ENCODE results near the gene LANCL2.

The LANCL2 gene

GRCh38 chr7:55472928-55473725, 108.0 kb downstream of the LANCL2 start:
- DNase-seq (ENCODE audit: low spot score), result no peak
- TF ChIP-seq CTCF (IDR thresholded peaks at IDR 0.05; ENCODE audit: extremely low read depth, missing control alignments), result no peak

GRCh38 chr7:55473932-55474331, 108.8 kb downstream of the LANCL2 start:
- TF ChIP-seq CTCF (IDR thresholded peaks at IDR 0.05; ENCODE audit: extremely low read depth, missing control alignments), result no peak

GRCh38 chr7:55474944-55475854, 110.1 kb downstream of the LANCL2 start:
- no peak for DNase-seq (ENCODE audit: low spot score)
- no peak for TF ChIP-seq CTCF (IDR thresholded peaks at IDR 0.05; ENCODE audit: extremely low read depth, missing control alignments)

More at GRCh38 chr7:55473932-55474331, 108.8 kb downstream of the LANCL2 start:
- DNase-seq (ENCODE audit: low spot score), result no peak

GRCh38 chr7:55475855-55476803, 111.0 kb downstream of the LANCL2 start:
- no peak for DNase-seq (ENCODE audit: low spot score)
- TF ChIP-seq CTCF (IDR thresholded peaks at IDR 0.05; ENCODE audit: extremely low read depth, missing control alignments), result no peak

- no peak for TF ChIP-seq CTCF (IDR thresholded peaks at IDR 0.05; ENCODE audit: extremely low read depth, missing control alignments)
- no peak for DNase-seq (ENCODE audit: low spot score)
Observed at GRCh38 chr7:55476852-55477780, 112.0 kb downstream of the LANCL2 start.

GRCh38 chr7:55477781-55478374, 112.7 kb downstream of the LANCL2 start:
- no peak for TF ChIP-seq CTCF (IDR thresholded peaks at IDR 0.05; ENCODE audit: extremely low read depth, missing control alignments)
- no peak for DNase-seq (ENCODE audit: low spot score)

Measured in GM20000 (cell line).